Astrocyte (in vitro differentiated cells and primary cell): Measurements from ENCODE around the gene CIROP. TPM values are rescaled to one million over a fixed set of nuclear protein-coding genes. Genes with fewer than 3 reads are reported as not detected.
A peak's percentile ranks its signal among the peaks of the same experiment; 100 is the strongest.

Experiments used
- DNase-seq: peaks from one replicate; pipeline ENCODE4 v3.0.0-alpha.2; 2010; ENCODE audit warnings: low read depth
- FAIRE-seq: peaks from 2 replicates; lab custom pipeline; 2011; peaks lifted over from hg19 to GRCh38; lab: Jason Lieb, UNC
- H2AFZ ChIP-seq: 2 replicates; pipeline ENCODE4 v1.6.0; 2012; ENCODE audit warnings: low read depth, low read length, inconsistent platforms
- H3K27ac ChIP-seq: 2 replicates; pipeline ENCODE4 v1.5.1; 2011; ENCODE audit warnings: low read depth, low read length, inconsistent platforms
- H3K27me3 ChIP-seq: 2 replicates; pipeline ENCODE4 v1.6.0; 2011; ENCODE audit warnings: low read length, inconsistent platforms; ENCODE audit not compliant: insufficient read depth
- H3K36me3 ChIP-seq: 2 replicates; pipeline ENCODE4 v1.5.1; 2011; ENCODE audit warnings: low read length, inconsistent platforms; ENCODE audit not compliant: insufficient read depth
- H3K4me1 ChIP-seq: 2 replicates; pipeline ENCODE4 v1.5.1; 2011; ENCODE audit warnings: low read length, inconsistent platforms; ENCODE audit not compliant: insufficient read depth
- H3K4me2 ChIP-seq: 2 replicates; pipeline ENCODE4 v1.6.0; 2012; ENCODE audit warnings: low read length, inconsistent platforms
- H3K4me3 ChIP-seq: 2 replicates; pipeline ENCODE4 v1.5.1; 2011; ENCODE audit warnings: low read depth, mild to moderate bottlenecking, low read length, inconsistent platforms; ENCODE audit not compliant: insufficient read depth
- H3K79me2 ChIP-seq: 2 replicates; pipeline ENCODE4 v1.6.0; 2012; ENCODE audit warnings: mild to moderate bottlenecking, low read length, inconsistent platforms; ENCODE audit not compliant: insufficient read depth
- H3K9ac ChIP-seq: 2 replicates; pipeline ENCODE4 v1.6.0; 2012; ENCODE audit warnings: mild to moderate bottlenecking, low read length, inconsistent platforms
- H3K9me3 ChIP-seq: 2 replicates; pipeline ENCODE4 v1.5.1; 2012; ENCODE audit warnings: low read depth, mild to moderate bottlenecking, low read length, inconsistent platforms; ENCODE audit not compliant: insufficient read depth
- H4K20me1 ChIP-seq: 2 replicates; pipeline ENCODE4 v1.6.0; 2012; ENCODE audit warnings: low read length, inconsistent platforms; ENCODE audit not compliant: insufficient read depth
- H3K27ac Mint-ChIP-seq: one replicate; pipeline ENCODE4 v1.8.0; 2021; ENCODE audit warnings: mild to moderate bottlenecking, mixed read lengths; ENCODE audit not compliant: unreplicated experiment
- H3K27me3 Mint-ChIP-seq: one replicate; pipeline ENCODE4 v1.8.0; 2021; ENCODE audit warnings: low read depth, mixed read lengths; ENCODE audit not compliant: unreplicated experiment
- H3K36me3 Mint-ChIP-seq: one replicate; pipeline ENCODE4 v1.8.0; 2021; ENCODE audit warnings: low read depth, mixed read lengths; ENCODE audit not compliant: unreplicated experiment
- H3K4me1 Mint-ChIP-seq: one replicate; pipeline ENCODE4 v1.8.0; 2021; ENCODE audit warnings: low read depth, mixed read lengths; ENCODE audit not compliant: unreplicated experiment
- H3K4me3 Mint-ChIP-seq: one replicate; pipeline ENCODE4 v1.8.0; 2021; ENCODE audit warnings: mild to moderate bottlenecking, moderate library complexity, mixed read lengths; ENCODE audit not compliant: unreplicated experiment
- H3K9me3 Mint-ChIP-seq: one replicate; pipeline ENCODE4 v1.8.0; 2021; ENCODE audit warnings: mild to moderate bottlenecking, mixed read lengths; ENCODE audit not compliant: unreplicated experiment
- CTCF ChIP-seq: IDR thresholded peaks from 2 replicates; pipeline ENCODE4 v1.5.1; 2011; ENCODE audit warnings: low read depth, mild to moderate bottlenecking, inconsistent platforms, low read length, moderate library complexity; ENCODE audit not compliant: insufficient read depth
- EZH2 ChIP-seq: IDR thresholded peaks from 2 replicates; pipeline ENCODE4 v1.6.1; 2012; ENCODE audit warnings: mild to moderate bottlenecking, low read length, inconsistent platforms; ENCODE audit not compliant: insufficient read depth
- total RNA-seq: library from RNA; stranded (reverse); gene quantifications from 2 replicates; pipeline ENCODE4 v1.2.1, GENCODE V29; 2021

Gene CIROP
- total RNA-seq, 1 donor from 2014 or later = not detected

GRCh38 chr14:23106747-23107045 is 1.9 kb upstream of the CIROP start:
- Mint-ChIP-seq H3K27ac (no peak overlapping the region), H3K4me1 (no peaks in the 10 kb centered on the region), H3K9me3 (no peaks in the 10 kb centered on the region), H3K27me3 (peaks cover 3% of the 10 kb centered on the region), H3K4me3 (peak overlapping the region; percentile 20), H3K36me3 (peaks cover 4% of the 10 kb centered on the region)
- H3K4me3 ChIP-seq = no peak overlapping the region
- no peak overlapping the region for H3K9ac ChIP-seq
- no peaks in the 10 kb centered on the region for H3K79me2 ChIP-seq
- H3K27me3 ChIP-seq = peaks cover 3% of the 10 kb centered on the region
- TF ChIP-seq EZH2 = no peak
- TF ChIP-seq CTCF = no peak
- H3K27ac ChIP-seq = no peak overlapping the region
- H3K4me1 ChIP-seq = no peaks in the 10 kb centered on the region
- H3K9me3 ChIP-seq = no peaks in the 10 kb centered on the region
- FAIRE-seq (no peak), DNase-seq (no peak)
- no peak overlapping the region for H2AFZ ChIP-seq
- no peaks in the 10 kb centered on the region for H3K36me3 ChIP-seq
- no peaks in the 10 kb centered on the region for H4K20me1 ChIP-seq
- no peak overlapping the region for H3K4me2 ChIP-seq

- no peak overlapping the region for H3K27ac ChIP-seq
- peaks cover 10% of the 10 kb centered on the region for H4K20me1 ChIP-seq
- peaks cover 5% of the 10 kb centered on the region for H3K36me3 Mint-ChIP-seq
- H3K4me3 Mint-ChIP-seq = no peak overlapping the region
- no peak overlapping the region for H3K4me2 ChIP-seq
- H3K9me3 ChIP-seq = no peaks in the 10 kb centered on the region
- H3K4me3 ChIP-seq = no peak overlapping the region
- no peaks in the 10 kb centered on the region for H3K4me1 ChIP-seq
- H3K27me3 ChIP-seq = no peaks in the 10 kb centered on the region
- H3K9me3 Mint-ChIP-seq = no peaks in the 10 kb centered on the region
- no peak overlapping the region for H2AFZ ChIP-seq
- H3K9ac ChIP-seq = no peak overlapping the region
- DNase-seq (no peak), FAIRE-seq (no peak)
- no peaks in the 10 kb centered on the region for H3K79me2 ChIP-seq
- TF ChIP-seq CTCF (no peak), EZH2 (no peak)
- no peaks in the 10 kb centered on the region for H3K4me1 Mint-ChIP-seq
- H3K27me3 Mint-ChIP-seq = peaks cover 3% of the 10 kb centered on the region
- H3K36me3 ChIP-seq = no peaks in the 10 kb centered on the region
- H3K27ac Mint-ChIP-seq = no peak overlapping the region
Observed at GRCh38 chr14:23105348-23105824, 597 bp upstream of the CIROP start.

GRCh38 chr14:23104070-23104590 is 659 bp downstream of the CIROP start:
- H3K36me3 Mint-ChIP-seq = peaks cover 7% of the 10 kb centered on the region
- Histone ChIP-seq H3K4me3 (no peak overlapping the region), H3K27ac (no peak overlapping the region), H3K27me3 (no peaks in the 10 kb centered on the region), H3K4me1 (no peaks in the 10 kb centered on the region), H4K20me1 (peaks cover 22% of the 10 kb centered on the region), H3K4me2 (no peak overlapping the region), H3K9me3 (no peaks in the 10 kb centered on the region), H3K79me2 (peaks cover 3% of the 10 kb centered on the region), H2AFZ (no peak overlapping the region), H3K36me3 (no peaks in the 10 kb centered on the region), H3K9ac (no peak overlapping the region)
- no peak overlapping the region for H3K4me3 Mint-ChIP-seq
- H3K27ac Mint-ChIP-seq = no peak overlapping the region
- TF ChIP-seq CTCF = no peak
- no peak for TF ChIP-seq EZH2
- H3K9me3 Mint-ChIP-seq = no peaks in the 10 kb centered on the region
- H3K4me1 Mint-ChIP-seq = no peaks in the 10 kb centered on the region
- DNase-seq (no peak), FAIRE-seq (no peak)
- H3K27me3 Mint-ChIP-seq = peaks cover 3% of the 10 kb centered on the region
